Keratinocyte (primary cell): ENCODE measurements around the gene RMND1. TPM values are rescaled to one million over a fixed set of nuclear protein-coding genes. Genes with fewer than 3 reads are reported as not detected.

ENCODE experiments used
- DNase-seq: peaks from one replicate; pipeline ENCODE4 v3.0.0-alpha.2; 2011; ENCODE audit warnings: low read depth, missing footprints, low spot score
- FAIRE-seq: peaks from 2 replicates; lab custom pipeline; 2011; peaks lifted over from hg19 to GRCh38; lab: Jason Lieb, UNC
- H2AFZ ChIP-seq: 2 replicates; pipeline ENCODE4 v1.6.0; 2012; ENCODE audit warnings: low read length, control low read depth, inconsistent platforms; ENCODE audit not compliant: control insufficient read depth
- H3K27ac ChIP-seq: 2 replicates; pipeline ENCODE4 v1.5.1; 2011; ENCODE audit warnings: low read length; ENCODE audit not compliant: control insufficient read depth, insufficient read depth
- H3K27me3 ChIP-seq: 3 replicates; pipeline ENCODE4 v1.6.0; 2011; ENCODE audit warnings: low read length; ENCODE audit not compliant: control insufficient read depth, insufficient read depth; ENCODE audit errors: extremely low read depth
- H3K36me3 ChIP-seq, 2 experiments: 2 replicates in 1 of 2; 3 replicates in 1 of 2; pipeline ENCODE4 v1.5.1; 2011; ENCODE audit warnings: low read length in 2 of 2, mild to moderate bottlenecking in 1 of 2; ENCODE audit not compliant: control insufficient read depth in 2 of 2, insufficient read depth in 2 of 2; ENCODE audit errors: extremely low read depth in 1 of 2
- H3K4me1 ChIP-seq: 3 replicates; pipeline ENCODE4 v1.5.1; 2011; ENCODE audit warnings: low read length; ENCODE audit not compliant: control insufficient read depth, insufficient read depth; ENCODE audit errors: extremely low read depth
- H3K4me2 ChIP-seq: 3 replicates; pipeline ENCODE4 v1.6.0; 2011; ENCODE audit warnings: low read depth, low read length; ENCODE audit not compliant: control insufficient read depth, insufficient read depth; ENCODE audit errors: extremely low read depth
- H3K4me3 ChIP-seq, 3 experiments: fragments of 200-600 bp in 1 of 3; sonication (generic) in 1 of 3; 2 replicates in 2 of 3; 3 replicates in 1 of 3; pipeline ENCODE4 v1.5.1; 2011 to 2016; ENCODE audit warnings: low read length in 3 of 3, mild to moderate bottlenecking in 3 of 3, control low read depth in 2 of 3, inconsistent platforms in 1 of 3, low read depth in 1 of 3, mixed read lengths in 1 of 3, mixed run types in 1 of 3, moderate library complexity in 1 of 3; ENCODE audit not compliant: control insufficient read depth in 2 of 3, insufficient read depth in 2 of 3; ENCODE audit errors: extremely low read depth in 1 of 3
- H3K79me2 ChIP-seq: 2 replicates; pipeline ENCODE4 v1.6.0; 2012; ENCODE audit warnings: low read length; ENCODE audit not compliant: control insufficient read depth, insufficient read depth
- H3K9ac ChIP-seq: 3 replicates; pipeline ENCODE4 v1.6.0; 2011; ENCODE audit warnings: low read length; ENCODE audit not compliant: control insufficient read depth, insufficient read depth; ENCODE audit errors: extremely low read depth
- H3K9me1 ChIP-seq: 3 replicates; pipeline ENCODE4 v1.6.0; 2011; ENCODE audit warnings: low read length; ENCODE audit not compliant: control insufficient read depth, insufficient read depth; ENCODE audit errors: extremely low read depth
- H3K9me3 ChIP-seq: 2 replicates; pipeline ENCODE4 v1.5.1; 2012; ENCODE audit warnings: low read depth, low read length; ENCODE audit not compliant: control insufficient read depth
- H4K20me1 ChIP-seq: 3 replicates; pipeline ENCODE4 v1.6.0; 2011; ENCODE audit warnings: low read length; ENCODE audit not compliant: control insufficient read depth, insufficient read depth; ENCODE audit errors: extremely low read depth
- EZH2 ChIP-seq: IDR thresholded peaks from one replicate; pipeline ENCODE4 v1.6.1; 2012; ENCODE audit warnings: inconsistent platforms, mild to moderate bottlenecking, low read length, moderate library complexity
- dilution Hi-C: fragments of 300-500 bp; cut with MboI; formaldehyde crosslinking; loops from one replicate; pipeline ENCODE4 v1.7.0; 2020; ENCODE audit warnings: low sequenced_read_pairs; ENCODE audit not compliant: extremely low pct_ligation_motif_present
- polyA plus RNA-seq, 5 experiments: library from polyadenylated mRNA; depleted of rRNA in 3 of 5; stranded (reverse) in 3 of 5; stranded (forward) in 1 of 5; unstranded in 1 of 5; fragments of >200 nt; gene quantifications; 1 replicate in 1 of 5; 2 replicates in 3 of 5; 3 replicates in 1 of 5; pipeline versions ENCODE4 v1.2.1 to v1.2.3, GENCODE V29; 2011 to 2012; ENCODE audit warnings: missing spikeins in 2 of 5, low read depth in 1 of 5, low replicate concordance in 1 of 5
- TF ChIP-seq, protein P1 (sequence below), 3 experiments: IDR thresholded peaks in 1 of 3; conservative IDR thresholded peaks in 1 of 3; optimal IDR thresholded peaks in 1 of 3; 2 replicates in 2 of 3; 3 replicates in 1 of 3; pipeline versions ENCODE3 to v1.5.1; 2011; ENCODE audit warnings: low read length in 3 of 3, mild to moderate bottlenecking in 3 of 3, moderate library complexity in 2 of 3, control low read depth in 1 of 3, inconsistent platforms in 1 of 3; ENCODE audit not compliant: insufficient read depth in 2 of 3; ENCODE audit errors: extremely low read depth in 1 of 3

Gene RMND1
- polyA plus RNA-seq, 1 donor (not counting 4 experiments of a cell fraction or from before 2014, with no cell fraction given): 23.1 TPM

DNA sequence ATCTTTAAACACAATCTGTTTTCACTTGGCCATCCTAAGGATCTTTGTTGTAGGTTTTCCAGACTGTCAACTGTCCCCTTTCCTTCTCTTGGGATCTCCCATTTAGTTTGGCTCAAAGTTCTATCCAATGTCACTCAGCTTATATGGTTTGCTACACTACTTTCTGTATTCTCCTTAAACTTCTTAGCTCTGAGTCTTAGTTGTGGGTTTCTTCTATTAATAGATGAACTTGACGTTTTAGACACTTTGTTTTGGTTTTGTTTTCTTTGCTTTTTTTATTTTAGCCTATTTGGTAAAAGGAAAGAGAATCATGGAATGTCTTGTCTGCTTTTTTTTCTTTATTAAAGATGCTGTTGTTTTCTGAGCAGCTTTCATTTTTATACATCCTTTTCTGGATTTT, 11.4 kb downstream of the RMND1 start:
- Histone ChIP-seq H3K4me3 (no peak overlapping the region), H3K9ac (no peak overlapping the region), H4K20me1 (peaks cover 2% of the 10 kb centered on the region), H3K27me3 (no peaks in the 10 kb centered on the region), H3K9me3 (no peaks in the 10 kb centered on the region), H3K4me2 (no peak overlapping the region), H3K27ac (no peak overlapping the region), H3K9me1 (peaks cover 6% of the 10 kb centered on the region), H3K79me2 (peaks cover 57% of the 10 kb centered on the region), H2AFZ (no peak overlapping the region), H3K4me1 (peaks cover 11% of the 10 kb centered on the region), H3K36me3 (peaks cover 7 to 17% of the 10 kb centered on the region in 2 experiments)
- TF ChIP-seq, protein P1, sequence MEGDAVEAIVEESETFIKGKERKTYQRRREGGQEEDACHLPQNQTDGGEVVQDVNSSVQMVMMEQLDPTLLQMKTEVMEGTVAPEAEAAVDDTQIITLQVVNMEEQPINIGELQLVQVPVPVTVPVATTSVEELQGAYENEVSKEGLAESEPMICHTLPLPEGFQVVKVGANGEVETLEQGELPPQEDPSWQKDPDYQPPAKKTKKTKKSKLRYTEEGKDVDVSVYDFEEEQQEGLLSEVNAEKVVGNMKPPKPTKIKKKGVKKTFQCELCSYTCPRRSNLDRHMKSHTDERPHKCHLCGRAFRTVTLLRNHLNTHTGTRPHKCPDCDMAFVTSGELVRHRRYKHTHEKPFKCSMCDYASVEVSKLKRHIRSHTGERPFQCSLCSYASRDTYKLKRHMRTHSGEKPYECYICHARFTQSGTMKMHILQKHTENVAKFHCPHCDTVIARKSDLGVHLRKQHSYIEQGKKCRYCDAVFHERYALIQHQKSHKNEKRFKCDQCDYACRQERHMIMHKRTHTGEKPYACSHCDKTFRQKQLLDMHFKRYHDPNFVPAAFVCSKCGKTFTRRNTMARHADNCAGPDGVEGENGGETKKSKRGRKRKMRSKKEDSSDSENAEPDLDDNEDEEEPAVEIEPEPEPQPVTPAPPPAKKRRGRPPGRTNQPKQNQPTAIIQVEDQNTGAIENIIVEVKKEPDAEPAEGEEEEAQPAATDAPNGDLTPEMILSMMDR (optimal IDR thresholded peaks at IDR 0.05 in 1 of 3, IDR thresholded peaks at IDR 0.05 in 1 of 3, conservative IDR thresholded peaks at IDR 0.05 in 1 of 3; ENCODE audit: extremely low read depth in 1 of 3, insufficient read depth in 2 of 3, low read length in 3 of 3): no peak
- TF ChIP-seq EZH2: no peak
- no peak for FAIRE-seq
- dilution Hi-C loops: no loop called here
- no peak for DNase-seq

DNA sequence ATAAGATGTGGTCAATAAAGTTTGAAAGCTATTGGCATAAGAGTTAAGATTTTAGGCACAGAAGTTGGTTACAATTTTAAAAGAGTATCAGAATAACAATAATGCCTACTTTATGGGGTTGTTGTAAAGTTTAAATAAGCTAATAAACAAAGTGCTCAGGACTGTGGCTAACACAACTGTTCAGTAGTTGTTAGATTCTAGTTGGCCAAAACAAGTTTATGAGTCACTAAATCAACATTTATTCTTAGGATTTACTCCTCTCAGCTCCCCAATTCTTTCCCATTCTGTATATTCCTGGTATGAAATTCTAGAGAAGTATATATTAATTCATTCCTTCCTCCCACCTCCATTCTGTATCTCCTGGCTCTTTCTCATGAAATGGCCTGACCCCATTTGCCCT, 14.5 kb downstream of the RMND1 start:
- Histone ChIP-seq H3K4me3 (no peak overlapping the region), H3K9me1 (peaks cover 6% of the 10 kb centered on the region), H4K20me1 (peaks cover 2% of the 10 kb centered on the region), H3K27ac (no peak overlapping the region), H3K36me3 (peaks cover 7 to 11% of the 10 kb centered on the region in 2 experiments), H2AFZ (no peak overlapping the region), H3K27me3 (no peaks in the 10 kb centered on the region), H3K9ac (no peak overlapping the region), H3K79me2 (peaks cover 35% of the 10 kb centered on the region), H3K4me1 (no peaks in the 10 kb centered on the region), H3K9me3 (no peaks in the 10 kb centered on the region), H3K4me2 (no peak overlapping the region)
- dilution Hi-C loops: no loop called here
- TF ChIP-seq, protein P1 (optimal IDR thresholded peaks at IDR 0.05 in 1 of 3, IDR thresholded peaks at IDR 0.05 in 1 of 3, conservative IDR thresholded peaks at IDR 0.05 in 1 of 3; ENCODE audit: extremely low read depth in 1 of 3, insufficient read depth in 2 of 3, low read length in 3 of 3): no peak
- TF ChIP-seq EZH2: no peak
- DNase-seq: no peak
- FAIRE-seq: no peak
